ENCODE results near the gene TTC33. TPM values are rescaled to one million over a fixed set of nuclear protein-coding genes. Genes with fewer than 3 reads are reported as not detected.

The TTC33 gene
- total and polyA plus RNA-seq, 2 of the 13 experiments (the other 11 are each of a cell fraction or from before 2014, with no cell fraction given), result 4.5 to 20.0 TPM

- TF ChIP-seq AKNA (CRISPR knock-in tag; IDR thresholded peaks at IDR 0.05; ENCODE audit: borderline replicate concordance) (no peak), JARID2 (CRISPR knock-in tag; IDR thresholded peaks at IDR 0.05; ENCODE audit: insufficient replicate concordance) (no peak), IRF2 (CRISPR knock-in tag; IDR thresholded peaks at IDR 0.05) (peak; percentile 95), ZNF879 (CRISPR knock-in tag; IDR thresholded peaks at IDR 0.05) (no peak), TBX3 (IDR thresholded peaks at IDR 0.05; ENCODE audit: borderline replicate concordance) (no peak), MYNN (CRISPR knock-in tag; IDR thresholded peaks at IDR 0.05; ENCODE audit: low read depth) (no peak), ZNF577 (CRISPR knock-in tag; IDR thresholded peaks at IDR 0.05; ENCODE audit: borderline replicate concordance, low read depth) (no peak), ZNF430 (CRISPR knock-in tag; IDR thresholded peaks at IDR 0.05) (peak; percentile 82; the same call in 1 of the 2 replicates), ERF (CRISPR knock-in tag; IDR thresholded peaks at IDR 0.05) (peak; percentile 76), ZNF501 (CRISPR knock-in tag; IDR thresholded peaks at IDR 0.05) (peak; percentile 85), ZNF747 (CRISPR knock-in tag; IDR thresholded peaks at IDR 0.05; ENCODE audit: borderline replicate concordance) (peak; percentile 47; the same call in 1 of the 2 replicates), ZNF337 (CRISPR knock-in tag; IDR thresholded peaks at IDR 0.05; ENCODE audit: borderline replicate concordance, low read depth) (no peak)
- TF ChIP-seq, protein P1, sequence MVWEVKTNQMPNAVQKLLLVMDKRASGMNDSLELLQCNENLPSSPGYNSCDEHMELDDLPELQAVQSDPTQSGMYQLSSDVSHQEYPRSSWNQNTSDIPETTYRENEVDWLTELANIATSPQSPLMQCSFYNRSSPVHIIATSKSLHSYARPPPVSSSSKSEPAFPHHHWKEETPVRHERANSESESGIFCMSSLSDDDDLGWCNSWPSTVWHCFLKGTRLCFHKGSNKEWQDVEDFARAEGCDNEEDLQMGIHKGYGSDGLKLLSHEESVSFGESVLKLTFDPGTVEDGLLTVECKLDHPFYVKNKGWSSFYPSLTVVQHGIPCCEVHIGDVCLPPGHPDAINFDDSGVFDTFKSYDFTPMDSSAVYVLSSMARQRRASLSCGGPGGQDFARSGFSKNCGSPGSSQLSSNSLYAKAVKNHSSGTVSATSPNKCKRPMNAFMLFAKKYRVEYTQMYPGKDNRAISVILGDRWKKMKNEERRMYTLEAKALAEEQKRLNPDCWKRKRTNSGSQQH (CRISPR knock-in tag; IDR thresholded peaks at IDR 0.05; ENCODE audit: low read depth), result peak; percentile 84; the same call in 1 of the 2 replicates
- TF ChIP-seq, protein P2, sequence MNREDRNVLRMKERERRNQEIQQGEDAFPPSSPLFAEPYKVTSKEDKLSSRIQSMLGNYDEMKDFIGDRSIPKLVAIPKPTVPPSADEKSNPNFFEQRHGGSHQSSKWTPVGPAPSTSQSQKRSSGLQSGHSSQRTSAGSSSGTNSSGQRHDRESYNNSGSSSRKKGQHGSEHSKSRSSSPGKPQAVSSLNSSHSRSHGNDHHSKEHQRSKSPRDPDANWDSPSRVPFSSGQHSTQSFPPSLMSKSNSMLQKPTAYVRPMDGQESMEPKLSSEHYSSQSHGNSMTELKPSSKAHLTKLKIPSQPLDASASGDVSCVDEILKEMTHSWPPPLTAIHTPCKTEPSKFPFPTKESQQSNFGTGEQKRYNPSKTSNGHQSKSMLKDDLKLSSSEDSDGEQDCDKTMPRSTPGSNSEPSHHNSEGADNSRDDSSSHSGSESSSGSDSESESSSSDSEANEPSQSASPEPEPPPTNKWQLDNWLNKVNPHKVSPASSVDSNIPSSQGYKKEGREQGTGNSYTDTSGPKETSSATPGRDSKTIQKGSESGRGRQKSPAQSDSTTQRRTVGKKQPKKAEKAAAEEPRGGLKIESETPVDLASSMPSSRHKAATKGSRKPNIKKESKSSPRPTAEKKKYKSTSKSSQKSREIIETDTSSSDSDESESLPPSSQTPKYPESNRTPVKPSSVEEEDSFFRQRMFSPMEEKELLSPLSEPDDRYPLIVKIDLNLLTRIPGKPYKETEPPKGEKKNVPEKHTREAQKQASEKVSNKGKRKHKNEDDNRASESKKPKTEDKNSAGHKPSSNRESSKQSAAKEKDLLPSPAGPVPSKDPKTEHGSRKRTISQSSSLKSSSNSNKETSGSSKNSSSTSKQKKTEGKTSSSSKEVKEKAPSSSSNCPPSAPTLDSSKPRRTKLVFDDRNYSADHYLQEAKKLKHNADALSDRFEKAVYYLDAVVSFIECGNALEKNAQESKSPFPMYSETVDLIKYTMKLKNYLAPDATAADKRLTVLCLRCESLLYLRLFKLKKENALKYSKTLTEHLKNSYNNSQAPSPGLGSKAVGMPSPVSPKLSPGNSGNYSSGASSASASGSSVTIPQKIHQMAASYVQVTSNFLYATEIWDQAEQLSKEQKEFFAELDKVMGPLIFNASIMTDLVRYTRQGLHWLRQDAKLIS (CRISPR knock-in tag; IDR thresholded peaks at IDR 0.05), result no peak
- TF ChIP-seq, protein P3, sequence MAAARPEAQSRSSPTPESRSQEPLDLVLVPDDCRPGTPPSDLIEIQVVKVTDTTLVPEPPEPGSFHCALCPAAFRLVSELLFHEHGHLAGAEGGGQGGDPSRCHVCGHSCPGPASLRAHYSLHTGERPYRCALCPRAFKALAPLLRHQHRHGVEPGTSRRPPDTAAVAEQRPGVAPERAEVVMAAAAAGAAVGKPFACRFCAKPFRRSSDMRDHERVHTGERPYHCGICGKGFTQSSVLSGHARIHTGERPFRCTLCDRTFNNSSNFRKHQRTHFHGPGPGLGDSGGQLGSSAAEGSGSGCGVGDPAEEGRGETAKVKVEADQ (CRISPR knock-in tag; IDR thresholded peaks at IDR 0.05; ENCODE audit: borderline replicate concordance), result 0 out of 2 replicates have a peak, but pooled peaks have one; percentile 35
Observed at GRCh38 chr5:40755407-40756365, at the start of gene TTC33 (continued).
